Activated T-helper 1 cell treated with anti-CD3 and anti-CD28 coated beads, Interleukin-12 subunit alpha, Interleukin-12 subunit beta, Interleukin-2, Interleukin-4 antibody, amounts not matched to agents 30 ng/mL and 10 ng/mL and 1 ng/mL, durations not matched to agents 14 hours and 24 hours and 36 hours (primary cell): ENCODE results near the gene SEPTIN3. TPM values are rescaled to one million over a fixed set of nuclear protein-coding genes. Genes with fewer than 3 reads are reported as not detected.

Experiments
- DNase-seq: peaks from one replicate; pipeline ENCODE4 v3.0.0; 2021; ENCODE audit warnings: low spot score
- H3K27ac Mint-ChIP-seq: one replicate; pipeline ENCODE4 v1.8.0; 2021; ENCODE audit warnings: mild to moderate bottlenecking, mixed read lengths
- H3K27me3 Mint-ChIP-seq: one replicate; pipeline ENCODE4 v1.8.0; 2022; ENCODE audit warnings: mild to moderate bottlenecking, moderate library complexity, mixed read lengths; ENCODE audit not compliant: insufficient read depth
- H3K36me3 Mint-ChIP-seq: one replicate; pipeline ENCODE4 v1.8.0; 2021; ENCODE audit warnings: low read depth, mixed read lengths
- H3K4me1 Mint-ChIP-seq: one replicate; pipeline ENCODE4 v1.8.0; 2021; ENCODE audit warnings: low read depth, mixed read lengths
- H3K4me3 Mint-ChIP-seq: one replicate; pipeline ENCODE4 v1.8.0; 2021; ENCODE audit warnings: mild to moderate bottlenecking, moderate library complexity, mixed read lengths
- H3K9me3 Mint-ChIP-seq: one replicate; pipeline ENCODE4 v1.8.0; 2021; ENCODE audit warnings: mixed read lengths
- intact Hi-C: fragments of 100-400 bp; cut with micrococcal nuclease; formaldehyde crosslinking; loops from one replicate; pipeline ENCODE4 v1.15.1; 2024
- total RNA-seq: library from RNA; stranded (reverse); gene quantifications from 2 replicates; pipeline ENCODE4 v1.2.3, GENCODE V29; 2022

SEPTIN3 gene
- total RNA-seq, 1 donor from 2014 or later, result 7.9 TPM

DNA sequence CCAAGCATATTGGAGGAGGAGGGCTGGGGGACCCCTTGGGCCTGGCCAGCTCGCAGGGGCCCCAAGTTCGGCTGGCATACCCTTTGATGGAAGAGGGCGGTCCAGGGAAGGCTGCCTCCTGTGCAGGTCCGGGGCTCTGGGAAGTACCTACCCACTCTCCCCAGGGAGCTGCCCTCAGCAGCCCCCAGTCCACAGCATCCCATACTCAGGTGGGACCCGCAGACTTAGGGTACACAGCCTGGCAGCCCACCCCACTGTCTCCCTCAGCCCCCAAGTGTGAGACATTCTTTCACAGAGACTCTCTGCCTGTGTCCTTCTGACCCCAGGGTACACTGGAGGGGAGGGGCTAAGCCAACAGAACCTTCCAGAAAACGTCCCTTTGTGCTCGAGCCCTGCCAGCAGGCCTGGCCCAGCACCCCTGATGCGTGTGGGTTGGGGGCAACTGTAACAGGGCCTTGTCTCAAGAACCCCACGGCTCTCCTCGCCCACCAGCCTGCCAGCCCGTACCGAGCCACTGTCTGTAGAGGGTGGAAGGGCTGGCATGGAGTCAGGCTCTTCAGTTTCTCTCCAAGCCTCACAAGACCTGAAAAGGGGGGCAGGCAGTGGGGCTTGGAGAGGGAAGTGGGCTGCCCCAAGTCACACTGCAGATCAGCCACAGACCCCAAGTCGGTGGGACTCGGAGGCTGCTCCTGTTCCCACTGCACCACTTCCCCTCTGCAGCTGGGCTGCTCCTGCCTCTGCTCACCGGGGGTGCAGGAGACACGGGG, 35.6 kb upstream of the SEPTIN3 start:
- Mint-ChIP-seq H3K4me1 (peaks cover 5% of the 10 kb centered on the region), H3K4me3 (no peak overlapping the region), H3K27me3 (no peaks in the 10 kb centered on the region), H3K36me3 (peaks cover 7% of the 10 kb centered on the region), H3K27ac (peak overlapping the region; percentile 44), H3K9me3 (no peaks in the 10 kb centered on the region)
- intact Hi-C loops, result no loop called here
- no peak for DNase-seq

DNA sequence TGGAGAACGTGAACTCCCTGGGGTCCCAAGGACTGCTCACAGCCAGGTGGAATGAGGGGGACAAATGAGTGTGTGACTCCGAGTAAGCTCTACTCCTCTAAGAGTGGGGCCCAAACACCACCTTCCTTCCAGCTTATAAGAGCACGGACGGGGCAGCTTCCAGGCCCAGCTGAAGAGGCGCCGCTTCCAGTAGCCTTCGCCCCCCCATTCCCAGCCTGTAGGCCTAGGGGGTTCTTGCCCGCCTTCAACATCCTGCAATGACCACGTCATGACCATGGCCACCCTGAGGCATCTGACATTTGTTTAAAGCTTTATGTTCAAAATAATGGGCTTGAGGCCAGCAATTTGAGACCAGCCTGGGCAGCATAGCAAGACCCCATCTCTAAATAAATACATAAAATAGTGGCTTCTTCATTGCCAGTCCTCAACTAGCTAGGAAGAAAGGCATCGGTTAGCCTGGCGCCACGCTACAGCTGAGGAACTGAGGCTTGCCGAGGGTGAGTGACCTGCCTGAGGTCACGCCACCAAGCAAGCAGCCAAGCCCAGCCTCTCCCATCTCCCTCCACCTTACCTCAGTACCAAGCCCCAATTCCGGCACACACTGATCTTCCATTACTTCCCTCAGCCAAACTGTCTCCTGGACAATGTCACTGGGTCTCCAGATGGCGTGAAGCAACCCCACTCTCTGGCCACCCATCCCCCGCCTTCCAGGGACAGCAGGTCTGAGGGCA, 34.8 kb upstream of the SEPTIN3 start:
- no peak overlapping the region for H3K4me3 Mint-ChIP-seq
- no peaks in the 10 kb centered on the region for H3K9me3 Mint-ChIP-seq

DNA sequence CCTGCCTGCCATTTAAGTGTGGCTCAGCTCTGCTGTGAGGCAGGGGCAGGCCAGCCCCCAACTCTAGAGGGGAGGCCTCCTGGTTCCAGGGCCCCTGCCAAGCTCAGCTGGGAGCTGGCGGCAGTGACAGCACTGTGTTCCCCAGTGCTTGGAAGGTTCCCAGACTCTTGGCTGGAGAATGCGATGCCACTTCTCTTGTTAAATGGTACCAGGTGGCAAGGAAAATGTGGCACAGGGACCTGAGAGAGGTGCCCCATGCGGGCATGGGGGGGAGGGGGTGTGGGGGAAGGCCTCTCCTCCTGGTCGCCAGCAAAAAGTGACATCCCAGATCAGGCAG, 34.3 kb upstream of the SEPTIN3 start:
- H3K9me3 Mint-ChIP-seq, result no peaks in the 10 kb centered on the region
- peaks cover 11% of the 10 kb centered on the region for H3K4me1 Mint-ChIP-seq
- no peak overlapping the region for H3K27ac Mint-ChIP-seq
- intact Hi-C loops, result no loop called here
- DNase-seq, result no peak
- no peak overlapping the region for H3K4me3 Mint-ChIP-seq
- no peaks in the 10 kb centered on the region for H3K27me3 Mint-ChIP-seq
- peaks cover 10% of the 10 kb centered on the region for H3K36me3 Mint-ChIP-seq

More for the DNA sequence above, 34.8 kb upstream of the SEPTIN3 start:
- H3K27me3 Mint-ChIP-seq, result no peaks in the 10 kb centered on the region
- H3K27ac Mint-ChIP-seq, result peak overlapping the region; percentile 44
- no peak for DNase-seq
- intact Hi-C loops, result no loop called here
- peaks cover 5% of the 10 kb centered on the region for H3K4me1 Mint-ChIP-seq
- peaks cover 9% of the 10 kb centered on the region for H3K36me3 Mint-ChIP-seq

DNA sequence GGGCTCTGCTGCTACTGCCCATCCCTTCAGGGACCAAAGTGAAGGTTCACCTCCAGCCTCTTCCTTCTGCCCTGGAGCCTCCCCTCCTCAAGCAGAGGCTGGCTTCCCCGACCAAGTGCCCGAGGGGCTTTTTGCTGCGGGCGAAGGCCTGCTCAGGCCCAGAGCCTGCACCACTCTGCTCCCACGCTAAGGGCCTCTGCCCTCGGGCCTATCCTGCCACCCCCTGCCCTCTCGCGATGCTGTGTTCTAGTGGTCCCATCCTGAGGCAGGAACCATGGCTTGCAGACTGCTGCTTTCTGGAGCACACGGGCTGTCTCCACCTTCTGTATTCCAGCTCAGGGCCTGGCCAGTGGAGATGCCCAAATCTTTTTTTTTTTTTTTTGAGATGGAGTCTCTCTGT, 33.7 kb upstream of the SEPTIN3 start:
- intact Hi-C loops, result no loop called here
- no peaks in the 10 kb centered on the region for H3K9me3 Mint-ChIP-seq
- H3K27me3 Mint-ChIP-seq, result no peaks in the 10 kb centered on the region
- peaks cover 11% of the 10 kb centered on the region for H3K36me3 Mint-ChIP-seq
- no peak overlapping the region for H3K27ac Mint-ChIP-seq
- no peak for DNase-seq
- H3K4me3 Mint-ChIP-seq, result no peak overlapping the region
- peaks cover 16% of the 10 kb centered on the region for H3K4me1 Mint-ChIP-seq

DNA sequence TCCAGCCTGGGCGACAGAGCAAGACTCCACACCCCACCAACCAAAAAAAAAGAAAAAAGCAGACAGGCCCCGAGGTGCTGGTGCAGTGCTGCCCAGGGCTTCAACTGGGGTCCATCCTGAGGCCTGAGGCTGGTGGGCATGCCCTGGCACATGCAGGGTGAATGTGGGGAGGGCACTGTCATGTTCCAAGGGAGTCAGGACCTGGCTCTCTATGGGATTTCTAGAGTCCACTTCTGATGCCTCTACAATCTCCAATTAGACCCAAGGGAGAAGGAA, 32.4 kb upstream of the SEPTIN3 start:
- peaks cover 29% of the 10 kb centered on the region for H3K4me1 Mint-ChIP-seq
- no peak for DNase-seq
- intact Hi-C loops, result no loop called here
- H3K36me3 Mint-ChIP-seq, result peaks cover 23% of the 10 kb centered on the region
- H3K27ac Mint-ChIP-seq, result no peak overlapping the region
- no peaks in the 10 kb centered on the region for H3K9me3 Mint-ChIP-seq
- no peak overlapping the region for H3K4me3 Mint-ChIP-seq
- no peaks in the 10 kb centered on the region for H3K27me3 Mint-ChIP-seq

DNA sequence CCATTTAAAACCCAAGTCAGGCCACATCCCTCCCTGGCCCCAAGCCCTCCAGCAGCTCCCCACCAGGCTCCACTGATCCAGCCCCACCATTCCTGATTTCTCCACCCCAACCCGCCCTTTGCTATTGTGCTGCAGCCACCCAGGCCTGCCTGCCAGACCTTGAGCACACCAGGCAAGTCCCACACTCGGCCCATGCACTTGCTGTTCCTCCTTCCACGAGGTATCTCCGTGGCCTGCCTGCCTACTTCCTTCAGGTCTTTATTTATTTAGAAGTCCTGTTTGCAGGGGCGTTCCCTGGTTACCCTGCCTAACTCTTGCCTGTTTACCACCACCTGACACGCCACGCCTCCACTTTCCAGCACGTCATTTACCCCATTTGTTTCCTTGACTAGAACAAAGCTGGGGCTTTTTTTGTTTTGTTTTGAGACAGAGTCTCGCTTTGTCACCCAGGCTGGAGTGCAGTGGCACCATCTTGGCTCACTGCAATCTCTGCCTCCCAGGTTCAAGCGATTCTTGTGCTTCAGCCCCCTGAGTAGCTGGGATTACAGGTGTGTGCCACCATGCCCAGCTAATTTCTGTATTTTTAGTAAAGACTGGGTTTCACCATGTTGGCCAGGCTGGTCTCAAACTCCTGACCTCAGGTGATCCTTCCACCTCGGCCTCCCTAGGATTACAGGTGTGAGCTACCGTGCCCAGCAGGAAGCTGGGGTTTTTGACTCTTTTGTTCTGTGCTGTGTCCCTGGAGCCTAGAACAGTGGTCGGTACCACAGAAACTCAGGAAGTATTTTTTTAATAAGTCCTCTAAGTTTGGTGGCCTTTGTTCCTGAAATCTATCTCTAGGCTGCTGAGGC, 29.0 kb upstream of the SEPTIN3 start:
- DNase-seq, result peak; percentile 93
- intact Hi-C loops, result loop anchor here (1.0 to 10.0 kb wide), 8 partner anchors 21 to 495 kb away; partner anchors contain the start of genes PHETA2, SNU13 and TOB2
- H3K4me3 Mint-ChIP-seq, result peak overlapping the region; percentile 85
- peaks cover 43% of the 10 kb centered on the region for H3K36me3 Mint-ChIP-seq
- no peaks in the 10 kb centered on the region for H3K9me3 Mint-ChIP-seq
- peaks cover 46% of the 10 kb centered on the region for H3K4me1 Mint-ChIP-seq
- H3K27ac Mint-ChIP-seq, result peak overlapping the region; percentile 100
- no peaks in the 10 kb centered on the region for H3K27me3 Mint-ChIP-seq

DNA sequence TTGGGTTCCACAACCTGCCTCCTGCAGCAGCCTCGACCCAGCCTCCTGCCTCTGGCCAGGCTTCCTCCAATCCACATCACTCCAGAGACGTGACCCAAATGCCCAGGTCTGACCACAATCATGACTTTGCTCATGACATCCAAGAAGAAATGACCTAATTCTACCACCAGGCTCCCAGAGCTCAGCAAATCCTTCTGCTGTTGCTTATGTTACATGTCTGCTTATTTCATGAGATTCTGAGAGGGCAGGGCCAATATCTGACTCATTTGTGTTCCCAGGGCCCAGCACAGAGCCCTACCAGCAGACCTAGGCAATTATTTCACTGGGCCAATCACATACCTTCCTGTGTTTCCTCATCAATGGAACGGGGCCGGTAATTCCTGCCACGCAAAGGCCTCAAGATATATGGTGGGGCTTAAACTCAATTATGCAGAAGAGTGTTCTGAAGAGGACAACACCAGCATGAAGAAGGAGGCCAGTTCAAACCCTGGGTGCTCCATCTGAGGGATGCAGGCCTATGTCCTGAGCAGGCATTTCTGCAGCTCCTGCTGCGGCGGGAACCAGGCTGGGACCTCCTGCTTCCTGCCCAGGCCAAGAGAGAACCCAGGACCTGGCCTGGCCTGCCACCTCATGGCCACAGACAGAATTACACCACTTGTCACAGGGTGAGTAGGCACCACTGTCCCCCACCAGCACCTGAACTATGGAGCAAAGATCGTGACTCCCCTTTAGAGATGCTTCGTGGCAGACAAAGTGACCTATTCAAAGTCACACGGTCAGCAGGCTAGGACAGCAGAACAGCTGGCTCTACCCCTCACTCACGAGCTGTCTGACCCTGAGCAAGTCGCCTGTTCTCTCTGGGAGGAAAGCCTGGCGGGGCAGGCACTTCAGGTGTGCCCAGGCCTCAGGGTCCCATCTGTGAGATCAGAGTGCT, 28.1 kb upstream of the SEPTIN3 start:
- no peaks in the 10 kb centered on the region for H3K9me3 Mint-ChIP-seq
- H3K4me1 Mint-ChIP-seq, result peaks cover 53% of the 10 kb centered on the region
- H3K27ac Mint-ChIP-seq, result peak overlapping the region; percentile 100
- H3K4me3 Mint-ChIP-seq, result peak overlapping the region; percentile 85
- peaks cover 48% of the 10 kb centered on the region for H3K36me3 Mint-ChIP-seq
- intact Hi-C loops, result loop anchor here (1.0 to 10.0 kb wide), 13 partner anchors 22 to 496 kb away; partner anchors contain the start of genes CCDC134, PHETA2, SNU13 and TOB2
- H3K27me3 Mint-ChIP-seq, result no peaks in the 10 kb centered on the region
- peak; percentile 82 for DNase-seq

DNA sequence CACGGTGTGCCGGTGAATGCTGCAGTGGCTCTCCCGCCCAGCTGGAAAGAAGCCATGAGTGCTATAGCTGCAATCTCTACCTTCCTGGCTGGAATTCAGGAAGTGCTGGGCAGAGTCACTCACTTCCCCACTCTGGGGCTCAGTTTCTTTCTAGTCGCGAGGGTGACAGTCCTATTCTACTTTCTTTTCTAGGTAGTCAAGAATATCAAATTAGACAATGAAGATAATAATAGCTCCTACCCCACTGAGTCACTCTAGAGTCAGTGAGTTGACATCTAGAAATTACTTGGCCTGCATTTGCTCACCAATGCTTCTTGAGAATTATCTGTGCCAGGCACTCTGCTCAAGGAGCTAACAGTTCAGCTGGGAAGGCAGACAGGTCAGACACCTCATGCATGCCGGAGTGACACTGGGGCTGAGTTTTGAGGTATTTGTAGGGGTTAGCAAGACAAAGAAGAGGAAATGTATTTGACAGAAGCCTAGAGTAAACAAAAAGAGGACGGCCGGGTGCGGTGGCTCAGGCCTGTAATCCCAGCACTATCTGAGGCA, 25.5 kb upstream of the SEPTIN3 start:
- peak overlapping the region; percentile 90 for H3K27ac Mint-ChIP-seq
- H3K9me3 Mint-ChIP-seq, result no peaks in the 10 kb centered on the region
- H3K4me3 Mint-ChIP-seq, result peak overlapping the region; percentile 73
- H3K4me1 Mint-ChIP-seq, result peaks cover 67% of the 10 kb centered on the region
- H3K27me3 Mint-ChIP-seq, result no peaks in the 10 kb centered on the region
- intact Hi-C loops, result loop anchor here (10.0 kb wide), 1 partner anchor 499 kb away; the partner anchor contains the start of gene TOB2
- no peak for DNase-seq
- H3K36me3 Mint-ChIP-seq, result peaks cover 41% of the 10 kb centered on the region

DNA sequence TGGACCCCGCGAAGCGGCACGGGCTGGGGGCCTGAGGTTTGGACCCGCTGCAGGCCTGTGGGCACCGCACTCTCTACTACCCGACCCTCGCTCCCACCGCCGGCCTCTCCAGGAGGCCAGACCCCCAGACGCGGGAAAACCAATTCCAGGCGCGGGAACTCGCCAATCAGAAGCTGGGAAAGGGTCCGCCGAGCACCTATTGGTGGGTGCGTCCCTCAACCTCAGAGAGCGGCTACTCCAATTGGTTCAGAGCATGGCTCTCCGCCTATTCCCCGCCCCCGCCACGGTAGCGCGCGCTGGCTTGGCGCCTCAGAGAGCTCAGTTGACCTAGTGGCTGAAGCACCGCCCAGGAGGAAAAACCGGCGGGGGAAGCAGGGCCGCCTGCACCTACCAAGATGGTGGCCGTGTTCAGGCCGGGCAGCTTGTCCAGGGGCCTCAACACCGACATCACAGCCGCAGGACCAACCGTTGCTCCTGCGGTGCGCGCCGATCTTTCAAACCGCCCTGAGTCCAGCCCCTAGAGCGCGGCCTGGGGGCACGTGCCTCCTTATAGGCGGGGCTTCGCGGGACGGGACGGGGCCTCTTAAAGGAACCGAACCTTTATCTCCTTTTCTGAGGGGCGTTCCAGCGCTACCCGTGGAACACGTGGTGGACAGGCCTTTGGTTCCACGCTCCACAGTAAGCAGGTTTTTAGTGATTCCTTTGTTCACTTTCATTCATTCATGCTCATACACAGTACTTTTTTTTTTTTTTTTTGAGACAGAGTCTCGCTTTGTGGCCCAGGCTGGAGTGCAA, 22.4 kb upstream of the SEPTIN3 start, which contains the start of gene CENPM:
Gene CENPM (minus strand): TSS at position 524 of the 795 bp plus-strand sequence. CDS start 76 bp downstream, at position 448.
- Mint-ChIP-seq H3K27ac (peak within 1 kb of the TSS; percentile 93), H3K4me1 (peaks cover 47% of the 10 kb centered on the region), H3K27me3 (no peaks in the 10 kb centered on the region), H3K36me3 (peaks cover 25% of the 10 kb centered on the region), H3K4me3 (peak within 1 kb of the TSS; percentile 92), H3K9me3 (no peaks in the 10 kb centered on the region)
- intact Hi-C loops, result loop anchor here (1.0 to 10.0 kb wide), 8 partner anchors 10 to 502 kb away; partner anchors contain the start of genes NAGA, NDUFA6, SMDT1 and TOB2
- peak; percentile 93 for DNase-seq

DNA sequence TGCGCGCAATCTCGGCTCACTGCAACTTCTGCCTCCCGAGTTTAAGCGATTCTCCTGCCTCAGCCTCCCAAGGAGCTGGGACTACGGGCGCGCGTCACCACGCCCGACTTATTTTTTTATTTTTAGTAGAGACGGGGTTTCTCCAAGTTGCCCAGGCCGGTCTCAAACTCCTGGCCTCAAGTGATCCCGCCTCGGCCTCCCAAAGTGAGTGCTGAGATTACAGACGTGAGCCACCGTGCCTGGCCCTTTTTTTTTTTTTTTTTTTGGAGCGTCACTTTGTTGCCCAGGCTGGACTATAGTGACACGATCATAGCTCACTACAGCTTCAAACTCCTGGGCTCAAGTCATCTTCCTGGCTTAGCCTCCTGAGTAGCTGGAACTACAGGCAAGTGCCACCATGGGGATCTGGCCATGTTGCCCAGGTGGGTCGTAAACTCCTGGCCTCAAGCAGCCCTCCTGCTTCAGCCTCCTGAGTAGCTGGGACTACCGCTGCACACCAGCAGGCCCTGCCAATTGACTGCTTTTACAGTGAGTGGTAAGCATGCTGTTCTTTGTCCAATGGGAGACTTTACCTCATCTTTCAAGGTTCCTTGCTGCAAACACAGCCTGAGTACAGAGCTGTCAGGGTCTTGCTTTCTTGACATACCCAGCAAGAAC, 21.7 kb upstream of the SEPTIN3 start:
- H3K36me3 Mint-ChIP-seq, result peaks cover 21% of the 10 kb centered on the region
- no peaks in the 10 kb centered on the region for H3K27me3 Mint-ChIP-seq
- H3K27ac Mint-ChIP-seq, result peak overlapping the region; percentile 93
- no peaks in the 10 kb centered on the region for H3K9me3 Mint-ChIP-seq
- peak overlapping the region; percentile 92 for H3K4me3 Mint-ChIP-seq
- no peak for DNase-seq
- peaks cover 43% of the 10 kb centered on the region for H3K4me1 Mint-ChIP-seq
- intact Hi-C loops, result loop anchor here (1.0 to 10.0 kb wide), 4 partner anchors 10 to 503 kb away; partner anchors contain the start of genes NAGA and TOB2
